NCI-H2196 (cell line): ENCODE results near the gene MCRIP2.
A peak's percentile ranks its signal among the peaks of the same experiment; 100 is the strongest.

Experiments
- DNase-seq: peaks from one replicate; lab custom pipeline; 2025; ENCODE audit not compliant: unreplicated experiment; lab: John Stamatoyannopoulos, UW

MCRIP2 gene

GRCh38 chr16:667780-668518 is 26.3 kb downstream of the MCRIP2 start, which contains the start of gene RHOT2:
Gene RHOT2 (plus strand): TSS chr16:668132. CDS start chr16:668200, 68 bp downstream.
- DNase-seq: peak; percentile 95

- no peak for DNase-seq
Measured at GRCh38 chr16:668519-669171, 27.0 kb downstream of the MCRIP2 start.

- DNase-seq: no peak
Measured at GRCh38 chr16:669666-670065, 28.0 kb downstream of the MCRIP2 start.

GRCh38 chr16:670485-671352 is 29.1 kb downstream of the MCRIP2 start:
- DNase-seq: no peak

- no peak for DNase-seq
Measured at GRCh38 chr16:671353-672131, 29.9 kb downstream of the MCRIP2 start.

GRCh38 chr16:672371-672770 is 30.7 kb downstream of the MCRIP2 start:
- no peak for DNase-seq

GRCh38 chr16:672851-673250 is 31.2 kb downstream of the MCRIP2 start:
- no peak for DNase-seq

GRCh38 chr16:673399-673991 is 31.9 kb downstream of the MCRIP2 start:
- DNase-seq: no peak

GRCh38 chr16:674214-674881 is 32.7 kb downstream of the MCRIP2 start:
- no peak for DNase-seq

- DNase-seq: no peak
Measured at GRCh38 chr16:674968-675883, 33.6 kb downstream of the MCRIP2 start, which contains the start of gene RHBDL1. Gene RHBDL1 (plus strand): TSS chr16:675671. CDS start chr16:675791, 120 bp downstream.

- DNase-seq: no peak
Measured at GRCh38 chr16:675884-676564, 34.4 kb downstream of the MCRIP2 start.

GRCh38 chr16:676565-676902 is 34.9 kb downstream of the MCRIP2 start:
- DNase-seq: no peak

- DNase-seq: peak; percentile 85
Measured at GRCh38 chr16:676913-677312, 35.3 kb downstream of the MCRIP2 start.

- DNase-seq: peak; percentile 56
Measured at GRCh38 chr16:677316-678190, 35.9 kb downstream of the MCRIP2 start.

GRCh38 chr16:678209-678857 is 36.7 kb downstream of the MCRIP2 start:
- DNase-seq: peak; percentile 46

- peak; percentile 91 for DNase-seq
Measured at GRCh38 chr16:678858-679813, 37.5 kb downstream of the MCRIP2 start.
